Measurements from ENCODE around the gene NALF2.

NALF2 gene

GRCh38 chrX:69531031-69531755, 27.1 kb downstream of the NALF2 start:
- DNase-seq, result no peak

- no peak for DNase-seq
Observed at GRCh38 chrX:69535661-69536060, 31.5 kb downstream of the NALF2 start.

- peak; percentile 53 for DNase-seq
Observed at GRCh38 chrX:69538321-69538876, 34.3 kb downstream of the NALF2 start.

- DNase-seq, result no peak
Observed at GRCh38 chrX:69539437-69539836, 35.3 kb downstream of the NALF2 start.

- no peak for DNase-seq
Observed at GRCh38 chrX:69541956-69542355, 37.8 kb downstream of the NALF2 start.

- DNase-seq, result no peak
Observed at GRCh38 chrX:69543572-69543971, 39.4 kb downstream of the NALF2 start.

- no peak for DNase-seq
Observed at GRCh38 chrX:69546417-69546816, 42.3 kb downstream of the NALF2 start.

GRCh38 chrX:69546978-69547377, 42.9 kb downstream of the NALF2 start:
- no peak for DNase-seq

GRCh38 chrX:69551421-69552009, 47.4 kb downstream of the NALF2 start:
- DNase-seq, result no peak

- no peak for DNase-seq
Observed at GRCh38 chrX:69552512-69552911, 48.4 kb downstream of the NALF2 start.

All from fibroblast of upper back skin (primary cell).